SU-DHL-6 (cell line): Measurements from ENCODE around the gene PXDN.

Experiments used
- H2AFZ ChIP-seq: fragments of 200-600 bp; sonication (generic); 2 replicates; pipeline ENCODE4 v1.6.1; 2014; ENCODE audit warnings: low read depth, mild to moderate bottlenecking, moderate library complexity, mixed read lengths, antibody characterized with exemption, low read length; ENCODE audit not compliant: severe bottlenecking
- H3F3A ChIP-seq: fragments of 200-600 bp; shearing (Covaris generic); 2 replicates; pipeline ENCODE4 v1.6.0; 2016; ENCODE audit warnings: antibody characterized with exemption, mild to moderate bottlenecking; ENCODE audit not compliant: insufficient read depth
- H3K27ac ChIP-seq: fragments of 200-600 bp; sonication (generic); 2 replicates; pipeline ENCODE4 v1.5.1; 2016; ENCODE audit warnings: low read depth, mild to moderate bottlenecking, low read length, moderate library complexity, mixed read lengths
- H3K27me3 ChIP-seq: fragments of 200-600 bp; sonication (generic), shearing (Covaris generic); 2 replicates; pipeline ENCODE4 v1.6.0; 2014; ENCODE audit warnings: mild to moderate bottlenecking, low read length
- H3K36me3 ChIP-seq: fragments of 200-600 bp; sonication (generic); 2 replicates; pipeline ENCODE4 v1.6.1; 2014; ENCODE audit warnings: mild to moderate bottlenecking, low read length, mixed read lengths
- H3K4me2 ChIP-seq: fragments of 300-600, 200-600 bp; shearing (Covaris generic), sonication (generic); 2 replicates; pipeline ENCODE4 v1.6.0; 2014; ENCODE audit warnings: low read length, low read depth, mild to moderate bottlenecking; ENCODE audit not compliant: poor library complexity, severe bottlenecking
- H3K4me3 ChIP-seq: fragments of 200-600 bp; sonication (generic); 2 replicates; pipeline ENCODE4 v1.5.1; 2014; ENCODE audit warnings: antibody characterized with exemption, low read length, mild to moderate bottlenecking, mixed read lengths; ENCODE audit not compliant: insufficient read depth, poor library complexity, severe bottlenecking
- H3K79me2 ChIP-seq: fragments of 200-600 bp; sonication (generic); 2 replicates; pipeline ENCODE4 v1.6.1; 2014; ENCODE audit warnings: mild to moderate bottlenecking, low read length, moderate library complexity; ENCODE audit not compliant: insufficient read depth
- H3K9ac ChIP-seq: fragments of 200-600 bp; sonication (generic); 2 replicates; pipeline ENCODE4 v1.7.0; 2014; ENCODE audit warnings: mild to moderate bottlenecking, low read length
- H3K9me2 ChIP-seq: fragments of 200-600 bp; sonication (generic); replicated peaks from 2 replicates; pipeline ENCODE4 v1.6.1; 2014; ENCODE audit warnings: low read length; ENCODE audit not compliant: insufficient read depth
- H3K9me3 ChIP-seq: fragments of 200-600 bp; sonication (generic); 2 replicates; pipeline ENCODE4 v1.6.1; 2014; ENCODE audit warnings: low read length, mixed read lengths; ENCODE audit not compliant: insufficient read depth
- H4K20me1 ChIP-seq: fragments of 200-600 bp; sonication (generic); 2 replicates; pipeline ENCODE4 v1.6.1; 2014; ENCODE audit warnings: low read depth, mild to moderate bottlenecking, antibody characterized with exemption, low read length, moderate library complexity, mixed read lengths
- CTCF ChIP-seq: fragments of 200-600 bp; sonication (generic); IDR thresholded peaks from one replicate; pipeline ENCODE4 v1.5.1; 2017; ENCODE audit warnings: antibody characterized with exemption, mild to moderate bottlenecking, low read length, moderate library complexity; ENCODE audit not compliant: insufficient read depth, poor library complexity, severe bottlenecking
- EZH2phosphoT487 ChIP-seq: fragments of 200-600 bp; sonication (generic), shearing (Covaris generic); conservative IDR thresholded peaks from 2 replicates; pipeline ENCODE4 v1.6.1; 2018; ENCODE audit warnings: mild to moderate bottlenecking, antibody characterized with exemption, low read length, moderate library complexity, mixed read lengths

PXDN gene

GRCh38 chr2:1722692-1723091 lies 21.6 kb downstream of the PXDN start:
- H3K27ac ChIP-seq, result no peak overlapping the region
- H3K9me2 ChIP-seq, result no peaks in the 10 kb centered on the region
- TF ChIP-seq EZH2phosphoT487 (no peak), CTCF (no peak)
- no peaks in the 10 kb centered on the region for H4K20me1 ChIP-seq
- H3K4me3 ChIP-seq, result no peak overlapping the region
- no peaks in the 10 kb centered on the region for H3F3A ChIP-seq
- H3K9me3 ChIP-seq, result no peaks in the 10 kb centered on the region
- no peaks in the 10 kb centered on the region for H3K36me3 ChIP-seq
- no peak overlapping the region for H3K4me2 ChIP-seq
- H3K9ac ChIP-seq, result no peak overlapping the region
- H3K79me2 ChIP-seq, result no peaks in the 10 kb centered on the region
- H3K27me3 ChIP-seq, result no peaks in the 10 kb centered on the region
- no peak overlapping the region for H2AFZ ChIP-seq

GRCh38 chr2:1721706-1722646 lies 22.3 kb downstream of the PXDN start:
- H2AFZ ChIP-seq, result no peak overlapping the region
- H3K36me3 ChIP-seq, result no peaks in the 10 kb centered on the region
- H3K4me2 ChIP-seq, result no peak overlapping the region
- no peak overlapping the region for H3K4me3 ChIP-seq
- no peak overlapping the region for H3K9ac ChIP-seq
- no peaks in the 10 kb centered on the region for H3K9me2 ChIP-seq
- no peaks in the 10 kb centered on the region for H3K79me2 ChIP-seq
- no peak overlapping the region for H3K27ac ChIP-seq
- H3K27me3 ChIP-seq, result no peaks in the 10 kb centered on the region
- no peaks in the 10 kb centered on the region for H3F3A ChIP-seq
- no peaks in the 10 kb centered on the region for H3K9me3 ChIP-seq
- TF ChIP-seq EZH2phosphoT487, result no peak
- TF ChIP-seq CTCF, result no peak
- H4K20me1 ChIP-seq, result no peaks in the 10 kb centered on the region

- H3K36me3 ChIP-seq, result no peaks in the 10 kb centered on the region
- TF ChIP-seq EZH2phosphoT487 (no peak), CTCF (no peak)
- no peaks in the 10 kb centered on the region for H3K27me3 ChIP-seq
- H4K20me1 ChIP-seq, result no peaks in the 10 kb centered on the region
- H3K4me3 ChIP-seq, result no peak overlapping the region
- no peak overlapping the region for H3K9ac ChIP-seq
- H2AFZ ChIP-seq, result no peak overlapping the region
- H3K9me3 ChIP-seq, result no peaks in the 10 kb centered on the region
- no peak overlapping the region for H3K27ac ChIP-seq
- H3K4me2 ChIP-seq, result no peak overlapping the region
- H3F3A ChIP-seq, result no peaks in the 10 kb centered on the region
- no peaks in the 10 kb centered on the region for H3K79me2 ChIP-seq
- no peaks in the 10 kb centered on the region for H3K9me2 ChIP-seq
These were observed 25.7 kb downstream of the PXDN start for GRCh38 chr2:1718339-1719220.
